ENCODE measurements around the gene GABBR1. TPM values are rescaled to one million over a fixed set of nuclear protein-coding genes. Genes with fewer than 3 reads are reported as not detected.

The GABBR1 gene
- polyA plus RNA-seq, 1 donor from 2014 or later, result 108 TPM

DNA sequence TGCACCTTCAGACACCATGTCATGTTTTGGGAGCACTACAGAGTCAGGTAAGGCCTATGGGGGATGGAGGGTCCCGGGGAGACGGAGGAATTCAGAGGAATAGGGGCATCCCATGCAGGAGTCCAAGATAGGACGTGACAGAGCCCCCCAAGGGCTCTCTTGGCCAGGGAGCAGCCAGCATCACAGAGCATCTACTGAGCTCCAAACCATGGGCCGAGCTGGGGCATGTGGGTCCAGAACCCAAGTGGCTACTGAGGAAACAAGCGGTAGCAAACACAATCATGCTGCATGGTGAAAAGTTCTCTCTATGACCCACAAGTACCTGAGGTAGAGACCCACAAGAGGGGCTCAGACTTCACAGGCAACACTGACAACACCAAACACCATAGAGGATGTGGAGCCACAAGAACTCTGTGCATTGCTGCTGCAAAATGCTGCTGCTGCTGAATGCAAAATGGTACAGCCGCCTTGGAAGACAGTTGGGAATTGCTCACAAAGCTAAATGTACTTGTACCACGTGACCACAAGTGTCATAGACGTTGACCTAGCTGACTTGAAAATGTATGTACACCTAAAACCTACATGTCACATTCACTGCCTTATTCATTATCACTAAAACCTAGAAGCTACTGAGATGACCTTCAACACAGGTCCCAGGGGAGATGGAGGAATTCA, 111.8 kb downstream of the GABBR1 start:
- no peak for TF ChIP-seq MXI1 (conservative IDR thresholded peaks at IDR 0.05; ENCODE audit: poor library complexity, severe bottlenecking)
- no peak for TF ChIP-seq TAF1 (IDR thresholded peaks at IDR 0.05; ENCODE audit: low read depth)
- TF ChIP-seq, protein P1, sequence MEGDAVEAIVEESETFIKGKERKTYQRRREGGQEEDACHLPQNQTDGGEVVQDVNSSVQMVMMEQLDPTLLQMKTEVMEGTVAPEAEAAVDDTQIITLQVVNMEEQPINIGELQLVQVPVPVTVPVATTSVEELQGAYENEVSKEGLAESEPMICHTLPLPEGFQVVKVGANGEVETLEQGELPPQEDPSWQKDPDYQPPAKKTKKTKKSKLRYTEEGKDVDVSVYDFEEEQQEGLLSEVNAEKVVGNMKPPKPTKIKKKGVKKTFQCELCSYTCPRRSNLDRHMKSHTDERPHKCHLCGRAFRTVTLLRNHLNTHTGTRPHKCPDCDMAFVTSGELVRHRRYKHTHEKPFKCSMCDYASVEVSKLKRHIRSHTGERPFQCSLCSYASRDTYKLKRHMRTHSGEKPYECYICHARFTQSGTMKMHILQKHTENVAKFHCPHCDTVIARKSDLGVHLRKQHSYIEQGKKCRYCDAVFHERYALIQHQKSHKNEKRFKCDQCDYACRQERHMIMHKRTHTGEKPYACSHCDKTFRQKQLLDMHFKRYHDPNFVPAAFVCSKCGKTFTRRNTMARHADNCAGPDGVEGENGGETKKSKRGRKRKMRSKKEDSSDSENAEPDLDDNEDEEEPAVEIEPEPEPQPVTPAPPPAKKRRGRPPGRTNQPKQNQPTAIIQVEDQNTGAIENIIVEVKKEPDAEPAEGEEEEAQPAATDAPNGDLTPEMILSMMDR (IDR thresholded peaks at IDR 0.05; ENCODE audit: poor library complexity, severe bottlenecking), result no peak
- no peak for TF ChIP-seq POLR2AphosphoS5 (IDR thresholded peaks at IDR 0.05)
- TF ChIP-seq EZH2 (IDR thresholded peaks at IDR 0.05; ENCODE audit: borderline replicate concordance, insufficient read depth, low read length, poor library complexity, severe bottlenecking), result no peak
- TF ChIP-seq RAD21 (conservative IDR thresholded peaks at IDR 0.05), result no peak
- Histone ChIP-seq H3K9me3 (ENCODE audit: low read length) (peaks cover 1% of the 10 kb centered on the region), H3K4me2 (ENCODE audit: low read length) (no peak overlapping the region), H4K20me1 (ENCODE audit: insufficient read depth) (no peaks in the 10 kb centered on the region), H3K4me3 (ENCODE audit: low read length) (no peak overlapping the region), H3K27me3 (ENCODE audit: insufficient read depth, low read depth, low read length) (no peaks in the 10 kb centered on the region), H3F3A (ENCODE audit: insufficient read depth, low read length, poor library complexity, severe bottlenecking) (no peaks in the 10 kb centered on the region), H2AFZ (ENCODE audit: low read depth, low read length) (no peak overlapping the region), H3K27ac (ENCODE audit: low read length) (no peak overlapping the region), H3K9me2 (ENCODE audit: insufficient read depth, low read length) (no peaks in the 10 kb centered on the region), H3K9ac (ENCODE audit: low read length) (no peak overlapping the region), H3K79me2 (replicated peaks; ENCODE audit: insufficient read depth, low read length) (no peaks in the 10 kb centered on the region), H3K36me3 (ENCODE audit: insufficient read depth, low read length) (no peaks in the 10 kb centered on the region)

DNA sequence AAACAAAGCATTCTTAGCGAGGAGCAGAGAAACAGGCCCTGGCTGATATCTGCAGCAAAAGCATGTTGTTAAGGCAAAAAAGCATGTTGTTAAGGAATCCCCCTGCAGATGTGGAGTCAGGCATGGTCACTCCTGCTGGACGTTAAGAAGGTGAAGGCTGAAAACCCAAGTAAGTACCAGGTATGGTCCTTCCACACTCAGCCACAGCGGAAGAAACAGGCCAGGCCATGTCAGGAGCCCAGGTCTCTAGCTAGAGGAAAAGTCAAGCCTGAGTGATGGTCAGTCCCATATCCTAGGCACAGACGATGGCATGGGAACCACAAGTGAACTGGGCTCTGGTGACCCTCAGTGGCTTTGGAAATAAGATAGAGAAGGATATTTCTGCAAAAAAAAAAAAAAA, 112.8 kb downstream of the GABBR1 start:
- Histone ChIP-seq H3K27ac (ENCODE audit: low read length) (no peak overlapping the region), H3K4me3 (ENCODE audit: low read length) (no peak overlapping the region), H3K36me3 (ENCODE audit: insufficient read depth, low read length) (no peaks in the 10 kb centered on the region), H3K9me2 (ENCODE audit: insufficient read depth, low read length) (no peaks in the 10 kb centered on the region), H4K20me1 (ENCODE audit: insufficient read depth) (no peaks in the 10 kb centered on the region), H3K27me3 (ENCODE audit: insufficient read depth, low read depth, low read length) (no peaks in the 10 kb centered on the region), H3K4me2 (ENCODE audit: low read length) (no peak overlapping the region), H3F3A (ENCODE audit: insufficient read depth, low read length, poor library complexity, severe bottlenecking) (no peaks in the 10 kb centered on the region), H3K9ac (ENCODE audit: low read length) (no peak overlapping the region), H3K9me3 (ENCODE audit: low read length) (peaks cover 5% of the 10 kb centered on the region), H2AFZ (ENCODE audit: low read depth, low read length) (no peak overlapping the region), H3K79me2 (replicated peaks; ENCODE audit: insufficient read depth, low read length) (no peaks in the 10 kb centered on the region)
- TF ChIP-seq RAD21 (conservative IDR thresholded peaks at IDR 0.05) (no peak), MXI1 (conservative IDR thresholded peaks at IDR 0.05; ENCODE audit: poor library complexity, severe bottlenecking) (no peak), EZH2 (IDR thresholded peaks at IDR 0.05; ENCODE audit: borderline replicate concordance, insufficient read depth, low read length, poor library complexity, severe bottlenecking) (no peak)
- TF ChIP-seq, protein P1 (IDR thresholded peaks at IDR 0.05; ENCODE audit: poor library complexity, severe bottlenecking), result no peak
- TF ChIP-seq, protein P2, sequence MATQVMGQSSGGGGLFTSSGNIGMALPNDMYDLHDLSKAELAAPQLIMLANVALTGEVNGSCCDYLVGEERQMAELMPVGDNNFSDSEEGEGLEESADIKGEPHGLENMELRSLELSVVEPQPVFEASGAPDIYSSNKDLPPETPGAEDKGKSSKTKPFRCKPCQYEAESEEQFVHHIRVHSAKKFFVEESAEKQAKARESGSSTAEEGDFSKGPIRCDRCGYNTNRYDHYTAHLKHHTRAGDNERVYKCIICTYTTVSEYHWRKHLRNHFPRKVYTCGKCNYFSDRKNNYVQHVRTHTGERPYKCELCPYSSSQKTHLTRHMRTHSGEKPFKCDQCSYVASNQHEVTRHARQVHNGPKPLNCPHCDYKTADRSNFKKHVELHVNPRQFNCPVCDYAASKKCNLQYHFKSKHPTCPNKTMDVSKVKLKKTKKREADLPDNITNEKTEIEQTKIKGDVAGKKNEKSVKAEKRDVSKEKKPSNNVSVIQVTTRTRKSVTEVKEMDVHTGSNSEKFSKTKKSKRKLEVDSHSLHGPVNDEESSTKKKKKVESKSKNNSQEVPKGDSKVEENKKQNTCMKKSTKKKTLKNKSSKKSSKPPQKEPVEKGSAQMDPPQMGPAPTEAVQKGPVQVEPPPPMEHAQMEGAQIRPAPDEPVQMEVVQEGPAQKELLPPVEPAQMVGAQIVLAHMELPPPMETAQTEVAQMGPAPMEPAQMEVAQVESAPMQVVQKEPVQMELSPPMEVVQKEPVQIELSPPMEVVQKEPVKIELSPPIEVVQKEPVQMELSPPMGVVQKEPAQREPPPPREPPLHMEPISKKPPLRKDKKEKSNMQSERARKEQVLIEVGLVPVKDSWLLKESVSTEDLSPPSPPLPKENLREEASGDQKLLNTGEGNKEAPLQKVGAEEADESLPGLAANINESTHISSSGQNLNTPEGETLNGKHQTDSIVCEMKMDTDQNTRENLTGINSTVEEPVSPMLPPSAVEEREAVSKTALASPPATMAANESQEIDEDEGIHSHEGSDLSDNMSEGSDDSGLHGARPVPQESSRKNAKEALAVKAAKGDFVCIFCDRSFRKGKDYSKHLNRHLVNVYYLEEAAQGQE (IDR thresholded peaks at IDR 0.05; ENCODE audit: borderline replicate concordance), result no peak
